Measurements from ENCODE around the gene PALM2AKAP2. TPM values are rescaled to one million over a fixed set of nuclear protein-coding genes. Genes with fewer than 3 reads are reported as not detected.

The PALM2AKAP2 gene
- 11.9 and 16.3 TPM in 2 replicates for total RNA-seq

DNA sequence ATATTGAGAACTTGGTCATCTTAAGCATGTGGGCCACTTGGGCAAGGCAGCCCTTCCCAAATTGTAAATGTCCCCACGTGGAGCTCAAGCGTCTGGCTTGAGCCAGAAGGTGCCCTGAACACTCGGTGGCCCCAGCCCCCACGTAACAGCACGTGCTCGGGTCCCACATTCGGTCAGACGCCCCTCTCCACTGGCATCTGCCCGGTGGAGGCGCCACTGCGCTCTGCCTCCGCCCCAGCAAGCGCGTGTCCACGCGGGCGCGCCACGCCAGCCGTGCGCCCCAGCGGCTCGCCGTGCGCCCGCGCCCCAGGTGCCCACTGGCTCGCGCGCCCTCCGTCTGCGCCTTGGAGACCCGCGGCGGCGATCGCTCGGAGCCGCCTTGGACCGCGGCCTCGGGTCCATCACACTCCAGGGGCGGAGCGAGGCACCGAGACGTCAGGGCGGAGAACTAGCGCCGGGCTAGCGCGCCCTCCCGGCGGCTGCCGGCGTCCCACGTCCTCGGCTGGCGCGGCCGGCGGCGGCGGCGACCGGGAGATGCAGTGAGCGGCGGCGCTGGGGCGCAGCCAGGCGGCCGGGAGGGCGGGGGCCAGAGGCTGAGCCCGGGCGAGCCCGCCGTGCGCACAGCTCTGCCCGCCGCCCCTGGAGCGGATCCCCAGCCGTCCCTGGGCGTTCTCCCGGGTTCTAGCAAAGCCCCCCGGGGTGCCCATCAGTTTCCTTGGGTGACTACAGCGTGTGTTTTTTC, at the start of gene PALM2AKAP2:
PALM2AKAP2 (plus strand) TSS at position 488 of the 742 bp plus-strand sequence. CDS start 291 bp downstream, outside the sequence.

